Transverse colon (tissue), 4 donors: Measurements from ENCODE around the gene ARHGEF11.

ENCODE experiments used
- CTCF ChIP-seq, 5 experiments: fragments of 200-600 bp in 3 of 5; fragments of 450-650 bp in 2 of 5; sonication (generic) in 3 of 5; IDR thresholded peaks; 1 replicate in 2 of 5; 2 replicates in 3 of 5; pipeline ENCODE4 v1.5.1; 2016 to 2017; ENCODE audit warnings: antibody characterized with exemption in 5 of 5, inconsistent platforms in 3 of 5, mild to moderate bottlenecking in 2 of 5, moderate library complexity in 1 of 5
- EP300 ChIP-seq: sonication (generic); formaldehyde crosslinking; IDR thresholded peaks from one replicate; pipeline ENCODE4 v1.6.1; 2017; ENCODE audit warnings: antibody characterized with exemption, low read depth
- POLR2A ChIP-seq: fragments of 450-650 bp; IDR thresholded peaks from one replicate; pipeline ENCODE4 v1.6.1; 2016; ENCODE audit warnings: antibody characterized with exemption, mild to moderate bottlenecking, moderate library complexity
- POLR2AphosphoS5 ChIP-seq, 3 donors: sonication (generic); formaldehyde crosslinking; IDR thresholded peaks; one replicate each; pipeline ENCODE4 v1.6.1; 2016; ENCODE audit warnings: antibody characterized with exemption in 3 of 3

- no peak for TF ChIP-seq EP300
- no peak for TF ChIP-seq CTCF (IDR thresholded peaks at IDR 0.05)
- TF ChIP-seq POLR2A: no peak
- no peak for TF ChIP-seq POLR2AphosphoS5 (IDR thresholded peaks at IDR 0.05)
These were observed 16.9 kb downstream of the ARHGEF11 start for GRCh38 chr1:157028674-157029073.
